ENCODE data around the gene ZNF839.

Gene ZNF839

DNA sequence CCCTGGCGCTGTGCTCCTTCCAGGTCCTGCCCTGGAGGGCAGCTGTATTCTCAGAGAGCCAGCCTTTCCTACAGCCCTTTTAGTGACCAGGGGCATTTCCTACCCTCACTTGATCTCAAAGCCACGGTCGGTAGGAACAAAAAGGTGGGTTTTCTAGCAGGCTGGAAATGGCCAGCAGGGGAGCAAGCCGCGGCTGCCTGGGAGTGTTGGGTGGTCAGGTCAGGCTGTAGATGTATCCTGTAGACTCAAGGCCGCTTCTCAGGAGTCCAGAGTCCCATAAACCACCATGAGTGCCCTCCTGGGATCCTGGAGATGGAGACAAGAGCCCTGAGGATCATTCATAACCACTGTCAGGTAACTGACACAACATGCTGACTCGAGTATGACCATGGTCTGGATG, 24.5 kb downstream of the ZNF839 start:
- H3K9me3 ChIP-seq (ENCODE audit: control insufficient read depth, insufficient read depth, low read depth, low read length): no peaks in the 10 kb centered on the region
- POLR2A ChIA-PET: no interaction called here
- H3K4me3 ChIP-seq (ENCODE audit: low read depth, low read length): no peak overlapping the region
- no peak for TF ChIP-seq ZSCAN30 (tag by site-specific recombination; IDR thresholded peaks at IDR 0.05)
- no peak for TF ChIP-seq MZF1 (tag by site-specific recombination; IDR thresholded peaks at IDR 0.05; ENCODE audit: borderline replicate concordance)
- TF ChIP-seq ZNF121 (tag by site-specific recombination; IDR thresholded peaks at IDR 0.05): no peak
- no peak for TF ChIP-seq ZNF776 (tag by site-specific recombination; IDR thresholded peaks at IDR 0.05; ENCODE audit: borderline replicate concordance)
- no peak for TF ChIP-seq ZSCAN16 (tag by site-specific recombination; IDR thresholded peaks at IDR 0.05)
- TF ChIP-seq ZNF433 (tag by site-specific recombination; IDR thresholded peaks at IDR 0.05; ENCODE audit: low read depth): no peak
- TF ChIP-seq ZNF785 (tag by site-specific recombination; IDR thresholded peaks at IDR 0.05): no peak
- TF ChIP-seq ZSCAN23 (tag by site-specific recombination; IDR thresholded peaks at IDR 0.05): no peak
- no peak for TF ChIP-seq ZNF473 (tag by site-specific recombination; IDR thresholded peaks at IDR 0.05)
- TF ChIP-seq, protein P1, sequence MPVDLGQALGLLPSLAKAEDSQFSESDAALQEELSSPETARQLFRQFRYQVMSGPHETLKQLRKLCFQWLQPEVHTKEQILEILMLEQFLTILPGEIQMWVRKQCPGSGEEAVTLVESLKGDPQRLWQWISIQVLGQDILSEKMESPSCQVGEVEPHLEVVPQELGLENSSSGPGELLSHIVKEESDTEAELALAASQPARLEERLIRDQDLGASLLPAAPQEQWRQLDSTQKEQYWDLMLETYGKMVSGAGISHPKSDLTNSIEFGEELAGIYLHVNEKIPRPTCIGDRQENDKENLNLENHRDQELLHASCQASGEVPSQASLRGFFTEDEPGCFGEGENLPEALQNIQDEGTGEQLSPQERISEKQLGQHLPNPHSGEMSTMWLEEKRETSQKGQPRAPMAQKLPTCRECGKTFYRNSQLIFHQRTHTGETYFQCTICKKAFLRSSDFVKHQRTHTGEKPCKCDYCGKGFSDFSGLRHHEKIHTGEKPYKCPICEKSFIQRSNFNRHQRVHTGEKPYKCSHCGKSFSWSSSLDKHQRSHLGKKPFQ (tag by site-specific recombination; IDR thresholded peaks at IDR 0.05): no peak
- TF ChIP-seq, protein P2, sequence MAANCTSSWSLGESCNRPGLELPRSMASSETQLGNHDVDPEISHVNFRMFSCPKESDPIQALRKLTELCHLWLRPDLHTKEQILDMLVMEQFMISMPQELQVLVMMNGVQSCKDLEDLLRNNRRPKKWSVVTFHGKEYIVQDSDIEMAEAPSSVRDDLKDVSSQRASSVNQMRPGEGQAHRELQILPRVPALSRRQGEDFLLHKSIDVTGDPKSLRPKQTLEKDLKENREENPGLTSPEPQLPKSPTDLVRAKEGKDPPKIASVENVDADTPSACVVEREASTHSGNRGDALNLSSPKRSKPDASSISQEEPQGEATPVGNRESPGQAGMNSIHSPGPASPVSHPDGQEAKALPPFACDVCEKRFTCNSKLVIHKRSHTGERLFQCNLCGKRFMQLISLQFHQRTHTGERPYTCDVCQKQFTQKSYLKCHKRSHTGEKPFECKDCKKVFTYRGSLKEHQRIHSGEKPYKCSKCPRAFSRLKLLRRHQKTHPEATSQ (tag by site-specific recombination; IDR thresholded peaks at IDR 0.05): no peak
- TF ChIP-seq, protein P3, sequence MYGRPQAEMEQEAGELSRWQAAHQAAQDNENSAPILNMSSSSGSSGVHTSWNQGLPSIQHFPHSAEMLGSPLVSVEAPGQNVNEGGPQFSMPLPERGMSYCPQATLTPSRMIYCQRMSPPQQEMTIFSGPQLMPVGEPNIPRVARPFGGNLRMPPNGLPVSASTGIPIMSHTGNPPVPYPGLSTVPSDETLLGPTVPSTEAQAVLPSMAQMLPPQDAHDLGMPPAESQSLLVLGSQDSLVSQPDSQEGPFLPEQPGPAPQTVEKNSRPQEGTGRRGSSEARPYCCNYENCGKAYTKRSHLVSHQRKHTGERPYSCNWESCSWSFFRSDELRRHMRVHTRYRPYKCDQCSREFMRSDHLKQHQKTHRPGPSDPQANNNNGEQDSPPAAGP (tag by site-specific recombination; IDR thresholded peaks at IDR 0.05): no peak
- no peak for TF ChIP-seq ZNF37A (tag by site-specific recombination; IDR thresholded peaks at IDR 0.05)
- H3K4me1 ChIP-seq (ENCODE audit: control insufficient read depth, insufficient read depth, low read length): no peaks in the 10 kb centered on the region
- CTCF ChIA-PET: no interaction called here
- no peak overlapping the region for H3K27ac ChIP-seq (ENCODE audit: extremely low read depth, low read depth, low read length)
- H3K36me3 ChIP-seq (ENCODE audit: control insufficient read depth in 2 of 2, insufficient read depth in 1 of 2, low read length in 2 of 2): peaks cover 52 to 67% of the 10 kb centered on the region in 2 experiments

DNA sequence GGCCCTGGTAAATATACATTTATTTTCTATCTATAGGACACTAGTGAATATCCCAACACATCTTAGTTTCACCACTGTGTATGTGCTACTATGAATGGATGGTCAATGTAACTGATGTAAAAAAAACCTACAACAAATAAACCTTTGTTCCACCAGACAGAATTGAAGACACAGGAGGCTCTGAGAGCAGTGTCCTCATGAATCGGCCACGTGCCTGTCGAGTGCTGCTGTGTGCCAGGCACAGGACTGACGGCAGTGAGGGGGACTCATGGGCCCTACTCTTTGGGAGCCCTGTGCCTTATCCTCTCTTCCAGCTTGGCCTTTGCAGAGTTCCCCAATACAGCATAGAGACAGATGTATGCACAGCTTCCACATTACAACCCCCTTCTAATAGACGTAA, 24.9 kb downstream of the ZNF839 start:
- ChIA-PET CTCF (no interaction called here), POLR2A (no interaction called here)
- H3K36me3 ChIP-seq (ENCODE audit: control insufficient read depth in 2 of 2, insufficient read depth in 1 of 2, low read length in 2 of 2): peaks cover 49 to 68% of the 10 kb centered on the region in 2 experiments

DNA sequence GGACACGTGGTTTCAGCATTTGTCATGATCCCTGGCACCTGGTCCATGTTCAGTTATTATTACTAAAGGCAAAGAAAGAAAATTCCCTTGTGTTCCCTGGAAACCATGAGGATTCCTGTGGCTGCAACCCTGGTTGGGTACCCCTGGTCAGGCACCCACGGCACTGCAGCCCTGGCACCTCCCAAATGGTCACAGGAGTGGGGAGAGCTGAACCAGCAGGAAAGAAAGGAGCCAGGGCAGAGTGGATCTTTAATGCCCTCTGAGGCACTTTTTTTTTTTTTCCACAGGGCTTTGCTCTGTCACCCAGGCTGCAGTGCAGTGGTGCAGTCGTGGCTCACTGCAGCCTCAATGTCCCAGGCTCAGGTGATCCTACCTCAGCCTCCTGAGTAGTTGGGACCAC, 25.7 kb downstream of the ZNF839 start:
- TF ChIP-seq, protein P4, sequence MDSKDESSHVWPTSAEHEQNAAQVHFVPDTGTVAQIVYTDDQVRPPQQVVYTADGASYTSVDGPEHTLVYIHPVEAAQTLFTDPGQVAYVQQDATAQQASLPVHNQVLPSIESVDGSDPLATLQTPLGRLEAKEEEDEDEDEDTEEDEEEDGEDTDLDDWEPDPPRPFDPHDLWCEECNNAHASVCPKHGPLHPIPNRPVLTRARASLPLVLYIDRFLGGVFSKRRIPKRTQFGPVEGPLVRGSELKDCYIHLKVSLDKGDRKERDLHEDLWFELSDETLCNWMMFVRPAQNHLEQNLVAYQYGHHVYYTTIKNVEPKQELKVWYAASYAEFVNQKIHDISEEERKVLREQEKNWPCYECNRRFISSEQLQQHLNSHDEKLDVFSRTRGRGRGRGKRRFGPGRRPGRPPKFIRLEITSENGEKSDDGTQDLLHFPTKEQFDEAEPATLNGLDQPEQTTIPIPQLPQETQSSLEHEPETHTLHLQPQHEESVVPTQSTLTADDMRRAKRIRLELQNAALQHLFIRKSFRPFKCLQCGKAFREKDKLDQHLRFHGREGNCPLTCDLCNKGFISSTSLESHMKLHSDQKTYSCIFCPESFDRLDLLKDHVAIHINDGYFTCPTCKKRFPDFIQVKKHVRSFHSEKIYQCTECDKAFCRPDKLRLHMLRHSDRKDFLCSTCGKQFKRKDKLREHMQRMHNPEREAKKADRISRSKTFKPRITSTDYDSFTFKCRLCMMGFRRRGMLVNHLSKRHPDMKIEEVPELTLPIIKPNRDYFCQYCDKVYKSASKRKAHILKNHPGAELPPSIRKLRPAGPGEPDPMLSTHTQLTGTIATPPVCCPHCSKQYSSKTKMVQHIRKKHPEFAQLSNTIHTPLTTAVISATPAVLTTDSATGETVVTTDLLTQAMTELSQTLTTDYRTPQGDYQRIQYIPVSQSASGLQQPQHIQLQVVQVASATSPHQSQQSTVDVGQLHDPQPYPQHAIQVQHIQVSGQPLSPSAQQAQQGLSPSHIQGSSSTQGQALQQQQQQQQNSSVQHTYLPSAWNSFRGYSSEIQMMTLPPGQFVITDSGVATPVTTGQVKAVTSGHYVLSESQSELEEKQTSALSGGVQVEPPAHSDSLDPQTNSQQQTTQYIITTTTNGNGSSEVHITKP (tag by site-specific recombination; IDR thresholded peaks at IDR 0.05): peak; percentile 63
- no peak for TF ChIP-seq GLIS2 (tag by site-specific recombination; IDR thresholded peaks at IDR 0.05)
- no peak for TF ChIP-seq ZNF239 (tag by site-specific recombination; IDR thresholded peaks at IDR 0.05)
- no peak for TF ChIP-seq IKZF3 (tag by site-specific recombination; IDR thresholded peaks at IDR 0.05)
- no peak for TF ChIP-seq ZNF560 (tag by site-specific recombination; IDR thresholded peaks at IDR 0.05; ENCODE audit: borderline replicate concordance)
- Histone ChIP-seq H3K4me3 (ENCODE audit: low read depth, low read length) (no peak overlapping the region), H3K27ac (ENCODE audit: extremely low read depth, low read depth, low read length) (no peak overlapping the region), H3K9me3 (ENCODE audit: control insufficient read depth, insufficient read depth, low read depth, low read length) (no peaks in the 10 kb centered on the region), H3K36me3 (ENCODE audit: control insufficient read depth in 2 of 2, insufficient read depth in 1 of 2, low read length in 2 of 2) (peaks cover 50 to 72% of the 10 kb centered on the region in 2 experiments), H3K4me1 (ENCODE audit: control insufficient read depth, insufficient read depth, low read length) (no peaks in the 10 kb centered on the region)
- CTCF ChIA-PET: no interaction called here
- POLR2A ChIA-PET: no interaction called here

More for the DNA sequence above, 24.9 kb downstream of the ZNF839 start:
- Histone ChIP-seq H3K27ac (ENCODE audit: extremely low read depth, low read depth, low read length) (no peak overlapping the region), H3K4me1 (ENCODE audit: control insufficient read depth, insufficient read depth, low read length) (no peaks in the 10 kb centered on the region), H3K4me3 (ENCODE audit: low read depth, low read length) (no peak overlapping the region), H3K9me3 (ENCODE audit: control insufficient read depth, insufficient read depth, low read depth, low read length) (no peaks in the 10 kb centered on the region)
- no peak for TF ChIP-seq ZNF155 (tag by site-specific recombination; IDR thresholded peaks at IDR 0.05)
- TF ChIP-seq ZNF48 (tag by site-specific recombination; IDR thresholded peaks at IDR 0.05): no peak
- no peak for TF ChIP-seq ZNF391 (tag by site-specific recombination; IDR thresholded peaks at IDR 0.05; ENCODE audit: borderline replicate concordance, low read depth)
- TF ChIP-seq WT1 (tag by site-specific recombination; IDR thresholded peaks at IDR 0.05): no peak
- TF ChIP-seq ZNF335 (tag by site-specific recombination; conservative IDR thresholded peaks at IDR 0.05): no peak
- TF ChIP-seq ZNF24 (tag by site-specific recombination; IDR thresholded peaks at IDR 0.05): no peak
- TF ChIP-seq ZNF311 (tag by site-specific recombination; IDR thresholded peaks at IDR 0.05; ENCODE audit: borderline replicate concordance): no peak
- TF ChIP-seq YY2 (tag by site-specific recombination; IDR thresholded peaks at IDR 0.05): no peak
- TF ChIP-seq ZNF837 (tag by site-specific recombination; IDR thresholded peaks at IDR 0.05): no peak
- TF ChIP-seq ZIC2 (tag by site-specific recombination; IDR thresholded peaks at IDR 0.05): no peak
